ENCODE measurements around the gene ST6GALNAC5. TPM values are rescaled to one million over a fixed set of nuclear protein-coding genes. Genes with fewer than 3 reads are reported as not detected.

The ST6GALNAC5 gene
- total RNA-seq, 4 donors from 2014 or later: 0.49 to 14.1 (median 2.1) TPM

GRCh38 chr1:76933847-76934815 lies 66.9 kb downstream of the ST6GALNAC5 start:
- Histone ChIP-seq H3K4me1 (no peaks in the 10 kb centered on the region), H3K36me3 (no peaks in the 10 kb centered on the region), H3K4me3 (no peak overlapping the region), H3K27me3 (no peaks in the 10 kb centered on the region), H3K27ac (no peak overlapping the region), H3K9me3 (no peaks in the 10 kb centered on the region)
- no peak for DNase-seq (ENCODE audit: low spot score in 2 of 2)
- TF ChIP-seq EP300 (IDR thresholded peaks at IDR 0.05) (no peak), POLR2AphosphoS5 (IDR thresholded peaks at IDR 0.05) (no peak), POLR2A (IDR thresholded peaks at IDR 0.05) (no peak)
- TF ChIP-seq, protein P1, sequence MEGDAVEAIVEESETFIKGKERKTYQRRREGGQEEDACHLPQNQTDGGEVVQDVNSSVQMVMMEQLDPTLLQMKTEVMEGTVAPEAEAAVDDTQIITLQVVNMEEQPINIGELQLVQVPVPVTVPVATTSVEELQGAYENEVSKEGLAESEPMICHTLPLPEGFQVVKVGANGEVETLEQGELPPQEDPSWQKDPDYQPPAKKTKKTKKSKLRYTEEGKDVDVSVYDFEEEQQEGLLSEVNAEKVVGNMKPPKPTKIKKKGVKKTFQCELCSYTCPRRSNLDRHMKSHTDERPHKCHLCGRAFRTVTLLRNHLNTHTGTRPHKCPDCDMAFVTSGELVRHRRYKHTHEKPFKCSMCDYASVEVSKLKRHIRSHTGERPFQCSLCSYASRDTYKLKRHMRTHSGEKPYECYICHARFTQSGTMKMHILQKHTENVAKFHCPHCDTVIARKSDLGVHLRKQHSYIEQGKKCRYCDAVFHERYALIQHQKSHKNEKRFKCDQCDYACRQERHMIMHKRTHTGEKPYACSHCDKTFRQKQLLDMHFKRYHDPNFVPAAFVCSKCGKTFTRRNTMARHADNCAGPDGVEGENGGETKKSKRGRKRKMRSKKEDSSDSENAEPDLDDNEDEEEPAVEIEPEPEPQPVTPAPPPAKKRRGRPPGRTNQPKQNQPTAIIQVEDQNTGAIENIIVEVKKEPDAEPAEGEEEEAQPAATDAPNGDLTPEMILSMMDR (IDR thresholded peaks at IDR 0.05): no peak
- WGBS: 58% methylated on average over 6 of the region's 6 CpGs

- WGBS: 54% methylated on average over 2 of the region's 2 CpGs
- H3K4me1 ChIP-seq: no peaks in the 10 kb centered on the region
- no peak for TF ChIP-seq POLR2AphosphoS5 (IDR thresholded peaks at IDR 0.05)
- no peak for TF ChIP-seq EP300 (IDR thresholded peaks at IDR 0.05)
- TF ChIP-seq POLR2A (IDR thresholded peaks at IDR 0.05): no peak
- TF ChIP-seq, protein P1 (IDR thresholded peaks at IDR 0.05): no peak
These were observed 71.0 kb downstream of the ST6GALNAC5 start for GRCh38 chr1:76938304-76938703.

GRCh38 chr1:76939050-76939816 lies 72.0 kb downstream of the ST6GALNAC5 start:
- DNase-seq (ENCODE audit: low spot score in 2 of 2): no peak
- Histone ChIP-seq H3K4me1 (no peaks in the 10 kb centered on the region), H3K4me3 (no peak overlapping the region), H3K27ac (no peak overlapping the region), H3K9me3 (no peaks in the 10 kb centered on the region), H3K27me3 (no peaks in the 10 kb centered on the region), H3K36me3 (no peaks in the 10 kb centered on the region)
- no peak for TF ChIP-seq POLR2AphosphoS5 (IDR thresholded peaks at IDR 0.05)
- no peak for TF ChIP-seq EP300 (IDR thresholded peaks at IDR 0.05)
- TF ChIP-seq, protein P1 (IDR thresholded peaks at IDR 0.05): no peak
- no peak for TF ChIP-seq POLR2A (IDR thresholded peaks at IDR 0.05)
- 68% methylated on average over 8 of the region's 8 CpGs for WGBS

More at GRCh38 chr1:76938304-76938703, 71.0 kb downstream of the ST6GALNAC5 start:
- DNase-seq (ENCODE audit: low spot score in 2 of 2): no peak
- no peak overlapping the region for H3K27ac ChIP-seq
- no peaks in the 10 kb centered on the region for H3K36me3 ChIP-seq
- no peaks in the 10 kb centered on the region for H3K27me3 ChIP-seq
- H3K4me3 ChIP-seq: no peak overlapping the region
- H3K9me3 ChIP-seq: no peaks in the 10 kb centered on the region

DNA sequence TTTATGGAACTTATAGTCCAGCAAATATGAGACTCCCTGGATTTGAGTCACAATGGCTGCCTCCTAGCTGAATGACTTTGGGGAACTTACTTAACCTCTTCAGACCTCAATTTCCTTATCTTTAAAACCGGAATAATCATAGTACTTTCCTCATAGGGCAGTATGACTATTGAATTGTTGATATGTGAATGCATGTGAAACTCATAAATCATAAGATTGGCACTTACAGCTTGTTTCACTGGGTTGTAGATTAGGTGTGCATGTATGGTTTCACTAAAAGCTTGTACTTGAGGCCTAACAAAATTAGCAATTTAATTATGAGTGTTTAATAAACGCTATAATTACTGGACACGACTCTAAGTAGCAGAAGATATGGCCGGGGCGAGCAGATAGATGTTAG lies 72.5 kb downstream of the ST6GALNAC5 start:
- Histone ChIP-seq H3K4me1 (no peaks in the 10 kb centered on the region), H3K27me3 (no peaks in the 10 kb centered on the region), H3K36me3 (no peaks in the 10 kb centered on the region), H3K4me3 (no peak overlapping the region), H3K27ac (no peak overlapping the region), H3K9me3 (no peaks in the 10 kb centered on the region)
- WGBS: 85% methylated on average over 5 of the region's 5 CpGs
- TF ChIP-seq, protein P1 (IDR thresholded peaks at IDR 0.05): no peak
- TF ChIP-seq POLR2A (IDR thresholded peaks at IDR 0.05): no peak
- TF ChIP-seq POLR2AphosphoS5 (IDR thresholded peaks at IDR 0.05): no peak
- no peak for TF ChIP-seq EP300 (IDR thresholded peaks at IDR 0.05)
- DNase-seq (ENCODE audit: low spot score in 2 of 2): no peak

Measured in suprapubic skin (tissue), 4 donors.